Measurements from ENCODE around the gene LYZL1.

LYZL1 gene

DNA sequence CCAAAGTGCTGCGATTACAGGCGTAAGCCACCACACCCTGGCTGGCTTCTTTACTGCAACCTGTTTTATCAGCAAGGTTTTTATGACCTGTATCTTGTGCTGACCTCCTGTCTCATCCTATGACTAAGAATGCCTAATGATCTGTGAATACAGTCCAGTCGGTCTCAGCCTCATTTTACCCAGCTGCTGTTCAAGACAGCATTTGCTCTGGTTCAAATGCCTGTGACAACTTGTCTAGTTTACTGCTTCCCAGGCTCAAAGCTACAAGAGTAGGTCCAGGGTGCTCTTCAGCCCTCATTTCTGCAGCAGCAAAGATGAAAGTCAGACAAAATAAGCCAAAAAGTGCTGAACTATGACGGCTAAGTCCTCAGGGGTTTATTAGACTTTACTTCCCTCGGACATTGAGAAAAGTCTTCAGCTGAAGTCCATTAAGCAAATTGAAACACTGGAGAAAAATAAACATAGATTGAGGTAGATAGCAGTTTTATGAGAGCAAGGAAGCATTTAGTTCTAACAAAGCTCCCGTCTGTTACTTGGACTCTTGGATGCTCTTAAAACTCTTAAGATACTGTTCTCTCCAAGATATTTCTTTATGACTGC lies 12.5 kb upstream of the LYZL1 start:
- no peak for TF ChIP-seq EZH2phosphoT487 (IDR thresholded peaks at IDR 0.05; ENCODE audit: borderline replicate concordance)
- TF ChIP-seq, protein P1, sequence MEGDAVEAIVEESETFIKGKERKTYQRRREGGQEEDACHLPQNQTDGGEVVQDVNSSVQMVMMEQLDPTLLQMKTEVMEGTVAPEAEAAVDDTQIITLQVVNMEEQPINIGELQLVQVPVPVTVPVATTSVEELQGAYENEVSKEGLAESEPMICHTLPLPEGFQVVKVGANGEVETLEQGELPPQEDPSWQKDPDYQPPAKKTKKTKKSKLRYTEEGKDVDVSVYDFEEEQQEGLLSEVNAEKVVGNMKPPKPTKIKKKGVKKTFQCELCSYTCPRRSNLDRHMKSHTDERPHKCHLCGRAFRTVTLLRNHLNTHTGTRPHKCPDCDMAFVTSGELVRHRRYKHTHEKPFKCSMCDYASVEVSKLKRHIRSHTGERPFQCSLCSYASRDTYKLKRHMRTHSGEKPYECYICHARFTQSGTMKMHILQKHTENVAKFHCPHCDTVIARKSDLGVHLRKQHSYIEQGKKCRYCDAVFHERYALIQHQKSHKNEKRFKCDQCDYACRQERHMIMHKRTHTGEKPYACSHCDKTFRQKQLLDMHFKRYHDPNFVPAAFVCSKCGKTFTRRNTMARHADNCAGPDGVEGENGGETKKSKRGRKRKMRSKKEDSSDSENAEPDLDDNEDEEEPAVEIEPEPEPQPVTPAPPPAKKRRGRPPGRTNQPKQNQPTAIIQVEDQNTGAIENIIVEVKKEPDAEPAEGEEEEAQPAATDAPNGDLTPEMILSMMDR (conservative IDR thresholded peaks at IDR 0.05; ENCODE audit: low read length): no peak

DNA sequence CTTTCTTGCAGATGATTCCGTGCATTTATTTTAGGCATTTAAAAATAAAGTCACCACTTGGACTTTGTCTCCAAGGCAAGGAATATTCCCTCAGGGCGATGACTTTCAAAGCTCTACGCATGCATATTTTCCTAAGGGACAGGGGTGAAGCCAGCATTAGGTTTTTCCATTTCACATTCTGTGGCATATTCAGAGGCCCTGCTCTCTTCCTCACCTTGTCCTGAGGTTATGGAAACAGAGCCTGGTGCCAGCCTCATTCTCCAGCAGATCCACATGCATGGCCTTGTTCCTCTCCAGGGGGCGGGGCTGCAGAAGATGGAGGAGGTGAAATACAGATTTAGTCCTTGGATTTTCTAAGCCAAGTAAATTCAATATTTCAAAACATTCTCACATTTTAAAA lies 11.6 kb upstream of the LYZL1 start:
- Histone ChIP-seq H3K4me2 (ENCODE audit: low read depth, low read length, poor library complexity, severe bottlenecking) (no peak overlapping the region), H3K4me1 (ENCODE audit: insufficient read depth, low read length, poor library complexity, severe bottlenecking) (no peaks in the 10 kb centered on the region), H3K9ac (ENCODE audit: low read depth, low read length, poor library complexity, severe bottlenecking) (no peak overlapping the region), H3K36me3 (ENCODE audit: insufficient read depth, low read length) (no peaks in the 10 kb centered on the region), H3K79me2 (ENCODE audit: insufficient read depth, low read length) (no peaks in the 10 kb centered on the region), H3K4me3 (ENCODE audit: low read length, poor library complexity, severe bottlenecking) (no peak overlapping the region), H3K9me2 (replicated peaks; ENCODE audit: low read depth, low read length) (no peaks in the 10 kb centered on the region), H3K27me3 (ENCODE audit: insufficient read depth, low read length, poor library complexity, severe bottlenecking) (no peaks in the 10 kb centered on the region), H4K20me1 (ENCODE audit: insufficient read depth, low read length, poor library complexity, severe bottlenecking) (no peaks in the 10 kb centered on the region), H2AFZ (ENCODE audit: low read length) (no peak overlapping the region), H3F3A (ENCODE audit: low read depth) (no peaks in the 10 kb centered on the region), H3K9me3 (ENCODE audit: insufficient read depth, low read depth, low read length) (no peaks in the 10 kb centered on the region)
- TF ChIP-seq, protein P1 (conservative IDR thresholded peaks at IDR 0.05; ENCODE audit: low read length): no peak
- TF ChIP-seq EZH2phosphoT487 (IDR thresholded peaks at IDR 0.05; ENCODE audit: borderline replicate concordance): no peak

More for the DNA sequence above, 12.5 kb upstream of the LYZL1 start:
- no peaks in the 10 kb centered on the region for H3F3A ChIP-seq (ENCODE audit: low read depth)
- no peaks in the 10 kb centered on the region for H3K36me3 ChIP-seq (ENCODE audit: insufficient read depth, low read length)
- no peak overlapping the region for H3K4me3 ChIP-seq (ENCODE audit: low read length, poor library complexity, severe bottlenecking)
- H3K27me3 ChIP-seq (ENCODE audit: insufficient read depth, low read length, poor library complexity, severe bottlenecking): no peaks in the 10 kb centered on the region
- no peaks in the 10 kb centered on the region for H3K9me2 ChIP-seq (replicated peaks; ENCODE audit: low read depth, low read length)
- no peak overlapping the region for H2AFZ ChIP-seq (ENCODE audit: low read length)
- no peaks in the 10 kb centered on the region for H3K4me1 ChIP-seq (ENCODE audit: insufficient read depth, low read length, poor library complexity, severe bottlenecking)
- H3K4me2 ChIP-seq (ENCODE audit: low read depth, low read length, poor library complexity, severe bottlenecking): no peak overlapping the region
- H3K9ac ChIP-seq (ENCODE audit: low read depth, low read length, poor library complexity, severe bottlenecking): no peak overlapping the region
- no peaks in the 10 kb centered on the region for H3K79me2 ChIP-seq (ENCODE audit: insufficient read depth, low read length)
- no peaks in the 10 kb centered on the region for H4K20me1 ChIP-seq (ENCODE audit: insufficient read depth, low read length, poor library complexity, severe bottlenecking)
- no peaks in the 10 kb centered on the region for H3K9me3 ChIP-seq (ENCODE audit: insufficient read depth, low read depth, low read length)

DNA sequence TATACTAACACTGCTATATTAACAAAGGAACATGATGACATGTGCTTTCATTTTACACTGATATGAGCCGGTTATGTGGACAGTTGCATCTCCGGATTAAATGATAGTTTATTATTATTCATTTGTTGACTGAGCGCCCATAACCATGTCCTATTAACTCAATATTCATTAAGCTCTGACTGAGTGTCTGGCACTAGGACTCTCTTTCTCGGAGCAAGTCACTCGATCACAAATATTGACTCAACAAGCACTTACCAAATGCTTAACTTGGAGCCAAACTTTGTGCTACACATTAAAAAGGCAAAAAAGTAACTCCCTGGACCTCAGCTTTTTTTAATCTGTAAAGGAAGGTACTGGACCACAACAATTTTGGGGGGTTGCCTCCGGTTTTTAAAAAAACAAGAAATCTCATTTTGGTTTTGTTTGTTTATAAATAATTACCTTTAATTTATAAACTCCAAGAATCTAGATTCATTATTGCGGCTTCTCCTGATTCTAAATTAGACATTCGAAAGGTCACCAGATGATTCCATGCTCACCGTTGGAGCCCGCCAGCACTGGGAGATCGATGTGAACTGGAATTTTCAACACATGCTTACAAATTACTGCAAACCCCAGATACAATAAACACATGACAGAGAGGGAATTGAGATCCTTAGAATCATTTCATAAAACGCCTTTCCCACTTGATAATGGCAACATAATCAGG lies 8.9 kb upstream of the LYZL1 start:
- no peak overlapping the region for H3K9ac ChIP-seq (ENCODE audit: low read depth, low read length, poor library complexity, severe bottlenecking)
- H3K36me3 ChIP-seq (ENCODE audit: insufficient read depth, low read length): no peaks in the 10 kb centered on the region
- no peaks in the 10 kb centered on the region for H4K20me1 ChIP-seq (ENCODE audit: insufficient read depth, low read length, poor library complexity, severe bottlenecking)
- H3F3A ChIP-seq (ENCODE audit: low read depth): no peaks in the 10 kb centered on the region
- no peaks in the 10 kb centered on the region for H3K79me2 ChIP-seq (ENCODE audit: insufficient read depth, low read length)
- H3K27me3 ChIP-seq (ENCODE audit: insufficient read depth, low read length, poor library complexity, severe bottlenecking): no peaks in the 10 kb centered on the region
- TF ChIP-seq, protein P1 (conservative IDR thresholded peaks at IDR 0.05; ENCODE audit: low read length): no peak
- no peak for TF ChIP-seq EZH2phosphoT487 (IDR thresholded peaks at IDR 0.05; ENCODE audit: borderline replicate concordance)
- no peaks in the 10 kb centered on the region for H3K4me1 ChIP-seq (ENCODE audit: insufficient read depth, low read length, poor library complexity, severe bottlenecking)
- H3K9me3 ChIP-seq (ENCODE audit: insufficient read depth, low read depth, low read length): no peaks in the 10 kb centered on the region
- no peak overlapping the region for H3K4me3 ChIP-seq (ENCODE audit: low read length, poor library complexity, severe bottlenecking)
- H2AFZ ChIP-seq (ENCODE audit: low read length): no peak overlapping the region
- H3K9me2 ChIP-seq (replicated peaks; ENCODE audit: low read depth, low read length): no peaks in the 10 kb centered on the region
- H3K4me2 ChIP-seq (ENCODE audit: low read depth, low read length, poor library complexity, severe bottlenecking): no peak overlapping the region

Data from Loucy (cell line).